ENCODE results near the gene EBF3. TPM values are rescaled to one million over a fixed set of nuclear protein-coding genes. Genes with fewer than 3 reads are reported as not detected.

EBF3 gene
- total RNA-seq, 1 experiment from 2014 or later, result 0.22 TPM

DNA sequence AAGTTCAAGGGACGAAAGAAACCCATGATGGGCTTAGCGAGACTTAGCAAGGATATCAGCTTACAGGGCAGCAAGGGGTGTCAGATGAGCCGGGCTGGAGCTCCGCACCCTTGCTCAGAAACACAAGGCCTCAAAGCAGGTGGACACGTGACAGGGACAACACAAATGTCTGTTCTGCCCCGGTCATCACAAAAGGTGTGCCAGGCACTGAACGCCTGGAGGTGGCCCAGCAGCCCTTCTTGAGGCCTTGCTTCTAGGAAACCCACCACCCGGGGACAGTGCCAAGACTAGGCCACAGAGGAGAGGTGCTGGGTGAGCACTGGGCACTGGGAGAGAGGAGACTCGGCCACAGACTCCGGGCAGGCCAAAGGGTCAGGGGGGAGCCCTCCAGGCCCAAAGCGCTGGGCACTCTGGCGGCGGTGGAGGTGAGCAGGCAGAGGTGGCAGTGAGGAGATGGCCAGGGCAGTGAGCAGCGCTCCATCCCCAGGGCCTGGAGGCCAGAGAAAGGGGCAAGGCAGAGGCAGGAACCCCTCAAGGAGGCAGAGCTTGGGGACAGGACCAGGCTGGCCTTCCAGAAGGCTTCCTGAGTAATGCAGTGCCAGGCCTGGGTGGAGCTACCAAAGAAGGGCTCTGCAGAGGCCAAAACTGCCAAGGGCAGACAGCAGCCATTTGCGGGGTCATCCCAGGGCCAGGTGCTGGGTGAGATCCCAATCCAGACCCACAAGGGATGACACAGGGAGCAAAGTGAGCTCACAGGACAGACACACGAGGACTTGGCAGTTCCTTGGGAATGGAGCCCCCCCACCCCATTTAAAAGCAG is 22.7 kb downstream of the EBF3 start:
- Histone ChIP-seq H2AK5ac (ENCODE audit: insufficient read length, low read length) (no peak overlapping the region), H4K20me1 (ENCODE audit: control insufficient read depth, insufficient read depth, insufficient read length) (no peaks in the 10 kb centered on the region), H3K56ac (ENCODE audit: insufficient read length, low read depth, low read length) (no peak overlapping the region), H4K91ac (ENCODE audit: insufficient read length, low read depth, low read length) (no peak overlapping the region), H3K4me1 (ENCODE audit: insufficient read depth, low read length) (no peaks in the 10 kb centered on the region), H3K23me2 (ENCODE audit: insufficient read length, low read depth, low read length, poor library complexity, severe bottlenecking) (no peaks in the 10 kb centered on the region), H3K27ac (ENCODE audit: insufficient read length, low read depth, low read length) (no peak overlapping the region), H3K79me1 (ENCODE audit: insufficient read depth, low read depth, low read length, poor library complexity, severe bottlenecking) (no peaks in the 10 kb centered on the region), H2BK15ac (ENCODE audit: low read depth, low read length) (no peak overlapping the region), H2BK12ac (ENCODE audit: insufficient read length, low read depth, low read length) (no peak overlapping the region), H3K79me2 (ENCODE audit: insufficient read depth, low read length) (no peaks in the 10 kb centered on the region), H2AFZ (ENCODE audit: low read length) (no peak overlapping the region), H2BK120ac (ENCODE audit: low read depth, low read length, poor library complexity, severe bottlenecking) (no peak overlapping the region), H4K5ac (ENCODE audit: insufficient read length, low read depth, low read length) (no peak overlapping the region), H2BK5ac (ENCODE audit: insufficient read length, low read length) (no peak overlapping the region), H3K14ac (ENCODE audit: insufficient read depth, low read length) (no peak overlapping the region), H3K4ac (ENCODE audit: low read depth, low read length) (no peak overlapping the region), H3T11ph (ENCODE audit: low read length) (no peak overlapping the region), H3K18ac (ENCODE audit: insufficient read length, low read depth, low read length) (no peak overlapping the region), H3K27me3 (ENCODE audit: insufficient read depth, low read length) (no peaks in the 10 kb centered on the region), H4K8ac (replicated peaks; ENCODE audit: insufficient read length, low read depth, low read length) (no peak overlapping the region), H3K23ac (ENCODE audit: insufficient read length, low read depth, low read length) (no peak overlapping the region), H3K4me2 (ENCODE audit: insufficient read depth, insufficient read length, low read length) (no peak overlapping the region), H3K9ac (ENCODE audit: extremely low read depth, insufficient read length, low read length) (no peak overlapping the region), H3K9me3 (ENCODE audit: control insufficient read depth, low read depth, low read length) (no peaks in the 10 kb centered on the region), H2BK20ac (ENCODE audit: low read depth, low read length, poor library complexity, severe bottlenecking) (no peak overlapping the region)
- H3K4me3 Mint-ChIP-seq, result no peak overlapping the region
- no CpG with 5 or more reads among the region's 16 CpGs for WGBS (ENCODE audit: extremely low coverage, insufficient read length, low lambda C conversion rate)
- peaks cover 12% of the 10 kb centered on the region for H3K27me3 Mint-ChIP-seq (ENCODE audit: low read depth)
- no peak for DNase-seq
- no peaks in the 10 kb centered on the region for H3K36me3 Mint-ChIP-seq (ENCODE audit: insufficient read depth in 1 of 3, low read depth in 3 of 3)
- TF ChIP-seq, protein P1, sequence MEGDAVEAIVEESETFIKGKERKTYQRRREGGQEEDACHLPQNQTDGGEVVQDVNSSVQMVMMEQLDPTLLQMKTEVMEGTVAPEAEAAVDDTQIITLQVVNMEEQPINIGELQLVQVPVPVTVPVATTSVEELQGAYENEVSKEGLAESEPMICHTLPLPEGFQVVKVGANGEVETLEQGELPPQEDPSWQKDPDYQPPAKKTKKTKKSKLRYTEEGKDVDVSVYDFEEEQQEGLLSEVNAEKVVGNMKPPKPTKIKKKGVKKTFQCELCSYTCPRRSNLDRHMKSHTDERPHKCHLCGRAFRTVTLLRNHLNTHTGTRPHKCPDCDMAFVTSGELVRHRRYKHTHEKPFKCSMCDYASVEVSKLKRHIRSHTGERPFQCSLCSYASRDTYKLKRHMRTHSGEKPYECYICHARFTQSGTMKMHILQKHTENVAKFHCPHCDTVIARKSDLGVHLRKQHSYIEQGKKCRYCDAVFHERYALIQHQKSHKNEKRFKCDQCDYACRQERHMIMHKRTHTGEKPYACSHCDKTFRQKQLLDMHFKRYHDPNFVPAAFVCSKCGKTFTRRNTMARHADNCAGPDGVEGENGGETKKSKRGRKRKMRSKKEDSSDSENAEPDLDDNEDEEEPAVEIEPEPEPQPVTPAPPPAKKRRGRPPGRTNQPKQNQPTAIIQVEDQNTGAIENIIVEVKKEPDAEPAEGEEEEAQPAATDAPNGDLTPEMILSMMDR (conservative IDR thresholded peaks at IDR 0.05), result no peak
- H3K4me1 Mint-ChIP-seq, result no peaks in the 10 kb centered on the region
- H3K27ac Mint-ChIP-seq, result no peak overlapping the region; a peak in 1 of 7 replicates
- no peaks in the 10 kb centered on the region; a peak in 3 of 5 replicates for H3K9me3 Mint-ChIP-seq
